HG03095 (cell line): Measurements from ENCODE around the gene ZNF189.

Experiments
- ATAC-seq: cut with Tn5 transposase; IDR thresholded peaks from one replicate; pipeline ENCODE4 v1.9.1; 2021; ENCODE audit warnings: moderate library complexity; ENCODE audit not compliant: unreplicated experiment

The ZNF189 gene

DNA sequence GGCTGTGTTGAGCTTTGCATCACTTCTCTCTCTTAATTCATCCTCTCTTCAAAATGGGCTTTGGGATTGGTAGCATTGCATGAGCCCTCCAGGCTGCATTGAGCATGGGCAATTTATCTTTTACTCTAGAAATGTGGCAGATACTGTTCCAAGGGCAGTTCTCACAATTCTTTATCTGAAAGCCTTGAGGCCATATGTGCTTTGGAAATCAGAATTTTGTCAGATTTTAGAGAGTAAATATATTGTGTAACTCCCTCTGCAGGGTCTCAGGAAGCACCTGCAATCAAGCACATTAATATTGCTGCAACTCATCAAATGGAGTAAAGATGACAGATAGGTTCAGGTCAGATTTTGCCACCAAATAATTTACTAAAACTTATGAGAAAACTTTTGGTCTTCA lies 19.3 kb downstream of the ZNF189 start:
- no peak for ATAC-seq

DNA sequence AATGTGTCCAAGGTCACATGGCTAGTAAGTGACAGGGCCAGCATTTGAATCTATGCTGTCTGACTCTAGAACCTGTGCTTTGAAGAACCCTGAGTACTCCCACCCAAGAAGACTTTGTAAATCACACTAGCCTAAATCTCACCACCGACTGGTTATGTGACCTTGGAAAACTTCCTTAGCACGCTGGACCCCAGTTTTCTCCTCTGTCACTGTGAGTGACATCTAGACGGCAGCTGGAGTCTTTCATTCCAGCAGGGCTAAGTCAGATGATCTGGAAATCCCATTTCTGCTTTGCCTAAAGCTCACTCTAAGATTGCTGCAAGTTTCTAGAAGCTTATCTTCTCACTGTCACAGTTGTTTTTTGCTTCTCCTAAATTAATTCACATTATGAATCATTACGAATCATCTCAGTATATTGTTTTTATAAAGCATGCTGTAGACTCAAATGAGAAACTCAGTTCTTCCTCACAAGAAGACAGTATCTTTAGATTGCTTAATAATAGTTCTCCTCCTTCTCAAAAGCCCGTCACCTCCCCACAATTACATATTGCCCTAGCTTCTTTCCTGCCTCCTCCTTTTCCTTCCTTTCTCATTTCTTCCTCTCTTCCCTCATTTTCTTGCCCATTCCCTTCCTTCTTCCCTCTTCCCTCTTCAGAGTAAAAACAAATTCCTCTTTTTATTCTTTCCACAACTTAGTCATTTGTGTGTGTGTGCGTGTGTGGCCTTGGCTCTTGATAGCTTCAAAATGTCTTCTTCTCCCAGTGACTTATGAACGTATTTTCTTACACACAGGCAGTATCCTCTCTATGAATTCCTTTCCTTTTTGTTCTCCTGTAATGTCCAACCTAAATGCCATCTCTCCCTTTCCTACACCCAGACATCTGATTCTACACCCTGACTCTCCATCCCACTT lies 20.1 kb downstream of the ZNF189 start:
- ATAC-seq, result no peak

DNA sequence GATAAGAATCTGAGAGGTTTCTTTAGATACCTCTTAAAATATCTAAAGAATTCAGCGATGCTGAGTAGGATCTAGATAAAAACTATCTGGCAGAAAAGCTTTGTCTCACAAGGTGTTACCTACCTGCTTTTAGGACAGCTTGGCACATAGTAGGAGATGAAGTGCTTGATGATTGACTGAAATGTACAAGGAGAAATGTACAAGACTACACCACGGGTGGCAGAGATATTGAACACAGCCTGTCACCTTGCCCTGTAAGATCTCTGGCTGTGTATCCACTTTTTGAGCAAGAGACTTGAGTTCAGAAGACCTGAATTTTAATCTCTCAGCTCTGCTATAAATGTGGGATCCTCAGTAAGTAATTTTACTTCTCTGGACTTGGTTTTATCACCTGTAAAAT lies 21.2 kb downstream of the ZNF189 start:
- no peak for ATAC-seq

GRCh38 chr9:101421653-101422065 lies 23.0 kb downstream of the ZNF189 start:
- no peak for ATAC-seq

DNA sequence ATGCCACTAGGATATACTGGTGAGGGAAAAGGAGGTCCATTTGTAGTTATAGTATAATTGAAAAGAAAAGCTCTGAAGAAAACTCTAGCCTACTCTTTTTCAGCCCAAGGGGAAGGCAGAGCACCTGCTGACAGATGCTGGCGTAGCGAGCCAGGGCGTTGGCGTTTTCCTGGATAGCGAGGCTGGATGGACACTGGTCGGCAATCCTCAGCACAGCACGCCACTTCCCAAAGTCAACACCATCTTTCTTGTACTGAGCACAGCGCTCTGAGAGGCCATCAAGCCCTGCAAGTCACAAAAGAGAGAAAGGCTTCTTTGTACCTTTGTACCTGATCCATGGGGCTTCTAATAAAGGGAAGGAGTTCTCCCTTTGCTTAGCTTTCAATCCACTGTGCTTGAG lies 28.7 kb downstream of the ZNF189 start:
- no peak for ATAC-seq

GRCh38 chr9:101427957-101428655 lies 29.5 kb downstream of the ZNF189 start:
- ATAC-seq, result peak; percentile 64

GRCh38 chr9:101428909-101429308 lies 30.3 kb downstream of the ZNF189 start:
- ATAC-seq, result no peak

DNA sequence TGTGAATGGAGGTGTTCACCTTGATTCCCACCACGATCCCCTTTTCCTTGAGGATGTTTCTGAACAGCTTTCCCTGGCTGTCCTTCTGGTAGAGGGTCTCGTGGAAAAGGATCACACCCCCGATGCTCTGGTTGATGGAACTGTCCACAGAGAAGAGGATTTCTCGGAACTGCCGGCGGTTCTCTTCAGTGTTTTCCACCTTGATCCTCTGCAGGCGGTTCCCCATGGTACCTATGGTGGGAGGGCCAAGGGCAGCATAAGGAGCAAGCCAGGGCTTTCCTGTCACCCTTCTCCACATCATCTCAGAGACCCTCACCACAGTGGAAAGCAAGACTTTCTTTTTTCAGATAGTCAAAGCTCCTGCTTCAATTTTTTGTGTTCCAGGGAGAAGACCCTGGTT lies 31.1 kb downstream of the ZNF189 start:
- no peak for ATAC-seq

GRCh38 chr9:101432171-101432570 lies 33.5 kb downstream of the ZNF189 start:
- ATAC-seq, result no peak

DNA sequence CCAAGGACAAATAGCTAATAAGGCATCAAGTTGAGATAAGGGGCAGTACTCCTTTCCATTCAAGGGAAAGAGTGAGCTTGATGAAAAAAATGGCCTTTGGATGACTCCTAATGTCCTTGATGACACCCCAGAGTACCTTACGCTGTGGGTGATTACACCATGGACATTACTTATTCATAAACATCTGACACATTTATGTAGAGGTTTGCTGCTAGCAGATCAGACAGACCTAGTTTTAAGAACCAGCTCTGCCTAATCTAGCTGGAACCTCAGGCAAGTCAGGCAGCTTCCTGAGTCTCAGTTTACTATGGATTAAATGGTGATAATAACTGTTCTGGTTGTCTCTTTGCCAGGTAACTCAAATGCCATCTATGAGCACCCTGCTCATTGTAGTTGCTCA lies 34.1 kb downstream of the ZNF189 start:
- no peak for ATAC-seq

GRCh38 chr9:101433229-101433628 lies 34.6 kb downstream of the ZNF189 start:
- ATAC-seq, result no peak

- ATAC-seq, result no peak
Observed at GRCh38 chr9:101434998-101435397, 36.3 kb downstream of the ZNF189 start.

DNA sequence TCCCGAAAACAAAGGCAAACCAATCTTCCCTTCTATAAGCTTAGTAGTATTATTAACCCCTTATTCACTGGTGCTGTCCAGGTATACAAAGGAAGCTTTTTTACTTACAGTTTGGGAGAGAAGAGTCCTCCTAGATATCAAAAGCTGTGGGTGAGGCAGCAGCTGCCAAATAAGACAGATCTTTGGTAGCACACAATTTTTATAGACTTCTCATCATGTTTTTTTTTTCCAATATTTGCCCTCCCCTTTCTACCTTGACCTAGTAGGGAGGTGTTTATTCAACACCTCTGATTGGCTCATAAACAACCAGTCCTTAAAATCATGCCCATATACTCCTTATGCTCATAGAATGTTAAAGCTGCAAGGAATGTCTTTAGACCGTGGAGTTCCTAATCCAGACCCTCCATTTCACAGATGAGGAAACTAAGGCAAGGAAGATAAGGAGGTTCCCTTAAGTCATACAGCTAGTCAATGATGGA lies 37.0 kb downstream of the ZNF189 start, which contains the start of gene ALDOB:
ALDOB (minus strand) TSS at position 174 of the 479 bp plus-strand sequence. CDS start 4,887 bp downstream, outside the sequence.
- no peak for ATAC-seq

- no peak for ATAC-seq
Observed at GRCh38 chr9:101437806-101438232, 39.2 kb downstream of the ZNF189 start.

DNA sequence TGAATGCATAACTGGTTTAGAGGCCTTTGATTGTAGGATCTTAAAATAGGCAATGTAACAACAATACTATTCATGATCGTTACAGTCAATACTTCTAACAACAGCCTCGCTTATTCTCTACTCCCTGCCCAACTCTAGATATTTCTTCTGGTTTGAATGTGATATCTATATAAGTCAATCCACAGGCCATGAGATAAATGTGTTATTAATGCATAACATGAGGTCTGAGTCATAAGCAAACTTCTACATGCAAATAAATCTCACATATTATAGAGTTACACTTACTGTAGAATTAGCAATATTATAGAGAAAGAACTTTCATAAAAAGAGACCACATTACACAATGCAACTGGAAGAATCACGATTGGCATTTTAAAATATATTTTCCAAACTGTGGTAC lies 39.9 kb downstream of the ZNF189 start:
- ATAC-seq, result no peak

GRCh38 chr9:101440714-101441230 lies 42.1 kb downstream of the ZNF189 start:
- no peak for ATAC-seq

DNA sequence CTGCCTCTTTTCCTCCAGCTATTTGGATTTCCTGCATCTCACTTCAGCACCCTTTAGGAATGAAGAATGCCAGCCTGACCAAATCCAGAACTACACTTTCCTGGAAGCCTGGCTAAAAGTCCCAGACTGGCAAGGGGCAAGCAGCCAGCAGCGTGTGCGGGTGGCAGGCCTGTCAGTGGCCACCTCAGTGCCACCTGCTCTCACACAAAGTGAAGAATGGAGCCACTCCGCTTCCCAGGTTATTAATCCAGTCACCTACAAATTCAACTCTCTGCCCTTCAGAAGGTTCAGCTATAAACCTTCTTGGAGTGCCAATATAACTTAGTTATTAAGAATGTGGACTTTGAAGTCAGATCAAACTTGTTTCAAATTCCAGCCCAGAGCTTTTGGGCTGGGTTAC lies 43.7 kb downstream of the ZNF189 start:
- no peak for ATAC-seq

DNA sequence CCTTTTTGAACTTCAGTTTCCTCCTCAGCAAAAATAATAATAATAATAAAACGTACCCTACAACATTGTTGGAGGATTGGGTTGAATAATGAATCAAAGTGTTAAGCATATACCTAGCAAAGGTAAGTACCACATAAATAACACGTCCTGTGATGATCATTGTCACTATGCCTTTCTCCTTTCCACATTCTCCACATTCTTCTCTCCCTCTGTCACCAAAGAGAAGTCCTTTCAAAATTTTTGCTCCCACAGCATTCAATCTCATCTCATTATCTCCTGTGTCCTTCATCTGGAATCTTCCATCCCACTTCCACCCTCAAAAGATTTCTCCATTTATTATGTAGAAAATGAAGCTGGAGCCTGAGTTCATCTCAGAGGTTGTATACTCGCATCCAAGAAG lies 44.1 kb downstream of the ZNF189 start:
- no peak for ATAC-seq

DNA sequence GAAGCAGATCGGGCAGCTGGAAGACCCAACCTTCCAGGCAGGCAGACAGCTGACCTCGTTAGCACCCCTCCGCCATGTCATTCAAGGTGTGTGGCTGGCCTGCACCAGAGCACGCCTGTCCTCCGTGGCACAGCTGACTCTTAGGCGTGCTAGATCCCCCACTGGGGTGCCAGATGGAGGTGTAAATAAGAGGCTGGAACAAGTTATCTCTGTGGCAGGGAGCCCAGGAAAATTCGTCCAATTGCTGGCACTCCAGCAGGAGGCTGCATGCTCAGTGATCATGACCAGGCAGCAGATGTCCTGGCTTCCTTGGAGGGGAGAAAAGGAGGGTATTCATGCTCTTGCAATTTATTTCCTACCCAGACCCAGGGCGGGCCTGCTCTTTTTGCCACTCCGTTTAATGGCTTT lies 44.7 kb downstream of the ZNF189 start:
- ATAC-seq, result no peak

DNA sequence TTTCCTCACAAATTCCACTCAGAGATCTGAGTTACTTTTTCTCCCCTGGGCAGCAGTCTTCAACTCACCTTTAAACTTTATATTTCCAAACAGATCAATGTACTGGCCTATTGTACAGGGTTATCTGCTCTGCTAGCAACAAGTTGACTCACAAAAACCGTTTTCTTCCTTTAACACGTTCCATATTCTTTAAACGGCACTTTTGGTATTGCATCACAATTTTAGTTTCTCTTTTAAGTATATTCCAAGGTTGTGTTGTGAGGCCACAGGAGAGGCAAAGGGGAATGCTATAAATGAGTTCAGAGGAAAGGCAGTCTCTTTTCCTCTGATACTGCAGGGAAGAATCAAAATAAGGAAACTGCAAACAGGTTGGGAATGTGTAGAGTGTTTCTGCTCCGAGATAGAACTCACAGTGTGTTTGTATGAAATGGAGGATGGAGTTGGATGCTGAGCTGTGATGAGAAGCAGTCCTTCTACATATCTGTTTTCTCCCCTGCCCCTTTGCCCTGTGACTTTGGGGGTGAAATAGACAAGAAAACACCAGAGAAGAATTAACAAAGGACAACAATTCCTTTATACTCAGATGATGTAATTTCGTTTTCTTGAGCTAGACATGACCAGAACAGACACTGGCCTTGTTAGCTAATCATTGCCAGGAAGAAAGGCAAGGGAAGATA lies 46.8 kb downstream of the ZNF189 start:
- ATAC-seq, result no peak

- ATAC-seq, result no peak
Observed at GRCh38 chr9:101446732-101447131, 48.1 kb downstream of the ZNF189 start.
